ENCODE results near the gene HSPG2. TPM values are rescaled to one million over a fixed set of nuclear protein-coding genes. Genes with fewer than 3 reads are reported as not detected.
A peak's percentile ranks its signal among the peaks of the same experiment; 100 is the strongest.
"Not testable (repeated sequence)": the region's sequence is repeated elsewhere in the genome, so short reads cannot be mapped to it uniquely, and the experiment has no call there.

The HSPG2 gene
- total and polyA plus RNA-seq, 2 experiments from 2014 or later: 72.4 to 81.2 TPM

GRCh38 chr1:21976703-21977239, 39.7 kb upstream of the HSPG2 start, which contains the start of gene CELA3B:
Gene CELA3B, plus strand, starts transcription at chr1:21977022. Its CDS starts 18 bp downstream, at chr1:21977040.
- H3K9me2 ChIP-seq (replicated peaks; ENCODE audit: insufficient read depth); H3K4me3 ChIP-seq; H3K36me3 ChIP-seq (replicated peaks; ENCODE audit: insufficient read depth, low read depth); H3K79me2 ChIP-seq; H2AFZ ChIP-seq; H3K27ac ChIP-seq; H3K9me3 ChIP-seq (ENCODE audit: low read depth); DNase-seq (ENCODE audit: low spot score); H3K4me1 ChIP-seq (ENCODE audit: insufficient read depth); H3K27me3 ChIP-seq; H3K4me2 ChIP-seq; H4K20me1 ChIP-seq (ENCODE audit: insufficient read depth, poor library complexity, severe bottlenecking): not testable (repeated sequence)
- WGBS (ENCODE audit: low lambda C conversion rate, missing lambda C conversion rate): 92% methylated on average over 9 of the region's 9 CpGs

DNA sequence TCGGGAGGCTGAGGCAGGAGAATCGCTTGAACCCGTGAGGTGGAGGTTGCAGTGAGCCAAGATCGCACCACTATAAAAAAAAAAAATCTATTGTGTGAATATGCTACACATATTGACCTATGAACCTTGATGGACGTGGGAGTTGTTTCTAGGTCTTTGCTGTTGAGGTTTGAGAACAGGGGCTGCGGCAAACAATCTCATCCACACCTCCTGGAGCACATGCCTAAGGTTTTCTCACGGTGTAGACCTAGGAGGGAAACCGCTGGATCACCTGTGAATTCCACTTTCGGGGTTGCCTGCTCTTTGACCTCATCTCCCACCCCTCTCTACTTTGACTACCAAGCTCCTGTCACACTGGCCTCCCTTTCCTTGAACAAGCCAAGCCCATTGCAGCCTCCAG, 38.2 kb upstream of the HSPG2 start:
- WGBS (ENCODE audit: low lambda C conversion rate, missing lambda C conversion rate): 88% methylated on average over 8 of the region's 9 CpGs
- not testable (repeated sequence) for H3K9me2 ChIP-seq (replicated peaks; ENCODE audit: insufficient read depth); H2AFZ ChIP-seq; H3K79me2 ChIP-seq; H3K27me3 ChIP-seq; H3K27ac ChIP-seq; H3K4me1 ChIP-seq (ENCODE audit: insufficient read depth); H3K4me3 ChIP-seq; H3K4me2 ChIP-seq; DNase-seq (ENCODE audit: low spot score); H3K9me3 ChIP-seq (ENCODE audit: low read depth); H3K36me3 ChIP-seq (replicated peaks; ENCODE audit: insufficient read depth, low read depth); H4K20me1 ChIP-seq (ENCODE audit: insufficient read depth, poor library complexity, severe bottlenecking)

GRCh38 chr1:21974699-21975098, 37.6 kb upstream of the HSPG2 start:
- 33% methylated on average over 6 of the region's 6 CpGs for WGBS (ENCODE audit: low lambda C conversion rate, missing lambda C conversion rate)
- not testable (repeated sequence) for H4K20me1 ChIP-seq (ENCODE audit: insufficient read depth, poor library complexity, severe bottlenecking); DNase-seq (ENCODE audit: low spot score); H3K27me3 ChIP-seq; H3K4me3 ChIP-seq; H3K79me2 ChIP-seq; H3K9me3 ChIP-seq (ENCODE audit: low read depth); H3K27ac ChIP-seq; H3K4me1 ChIP-seq (ENCODE audit: insufficient read depth); H3K36me3 ChIP-seq (replicated peaks; ENCODE audit: insufficient read depth, low read depth); H3K9me2 ChIP-seq (replicated peaks; ENCODE audit: insufficient read depth); H3K4me2 ChIP-seq; H2AFZ ChIP-seq

DNA sequence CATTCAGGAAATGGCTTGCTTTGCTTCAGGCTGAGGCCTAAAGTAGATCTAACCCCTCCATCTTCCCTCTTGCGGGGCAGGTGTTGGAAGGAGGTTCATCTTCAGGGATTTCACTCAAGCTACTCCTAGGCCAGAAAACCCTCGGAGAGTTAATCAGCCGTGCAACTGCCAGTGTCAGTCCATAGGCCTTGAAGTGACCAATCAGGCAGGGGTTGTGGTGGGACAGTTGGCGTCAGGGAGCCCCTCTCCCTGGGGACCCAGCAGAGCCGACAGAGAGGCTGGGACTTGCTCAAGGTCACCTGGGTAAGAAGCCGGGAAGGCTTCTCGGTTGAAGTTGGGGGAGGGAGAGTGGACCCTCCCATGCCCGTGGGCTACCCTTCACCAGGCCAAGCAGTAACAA, 36.8 kb upstream of the HSPG2 start:
- not testable (repeated sequence) for H3K4me1 ChIP-seq (ENCODE audit: insufficient read depth); H3K9me2 ChIP-seq (replicated peaks; ENCODE audit: insufficient read depth); H4K20me1 ChIP-seq (ENCODE audit: insufficient read depth, poor library complexity, severe bottlenecking); DNase-seq (ENCODE audit: low spot score); H3K4me2 ChIP-seq; H3K36me3 ChIP-seq (replicated peaks; ENCODE audit: insufficient read depth, low read depth); H3K4me3 ChIP-seq; H3K79me2 ChIP-seq; H3K27me3 ChIP-seq; H2AFZ ChIP-seq; H3K9me3 ChIP-seq (ENCODE audit: low read depth)
- peak overlapping the region; percentile 90 for H3K27ac ChIP-seq
- WGBS (ENCODE audit: low lambda C conversion rate, missing lambda C conversion rate): 71% methylated on average over 8 of the region's 8 CpGs

- H3K27ac ChIP-seq: peak overlapping the region; percentile 90
These were observed 35.9 kb upstream of the HSPG2 start for GRCh38 chr1:21972973-21973441.

GRCh38 chr1:21970523-21970922, 33.4 kb upstream of the HSPG2 start:
- H3K9me2 ChIP-seq (replicated peaks; ENCODE audit: insufficient read depth); H2AFZ ChIP-seq; H3K36me3 ChIP-seq (replicated peaks; ENCODE audit: insufficient read depth, low read depth); H3K4me1 ChIP-seq (ENCODE audit: insufficient read depth); H3K27ac ChIP-seq; H3K79me2 ChIP-seq; H3K27me3 ChIP-seq; H3K9me3 ChIP-seq (ENCODE audit: low read depth); DNase-seq (ENCODE audit: low spot score); H4K20me1 ChIP-seq (ENCODE audit: insufficient read depth, poor library complexity, severe bottlenecking); H3K4me3 ChIP-seq; H3K4me2 ChIP-seq: not testable (repeated sequence)
- 57% methylated on average over 4 of the region's 4 CpGs for WGBS (ENCODE audit: low lambda C conversion rate, missing lambda C conversion rate)

More at GRCh38 chr1:21972973-21973441, 35.9 kb upstream of the HSPG2 start:
- H3K4me3 ChIP-seq; H4K20me1 ChIP-seq (ENCODE audit: insufficient read depth, poor library complexity, severe bottlenecking); H3K79me2 ChIP-seq; H2AFZ ChIP-seq; DNase-seq (ENCODE audit: low spot score); H3K36me3 ChIP-seq (replicated peaks; ENCODE audit: insufficient read depth, low read depth); H3K27me3 ChIP-seq; H3K9me3 ChIP-seq (ENCODE audit: low read depth); H3K4me1 ChIP-seq (ENCODE audit: insufficient read depth); H3K9me2 ChIP-seq (replicated peaks; ENCODE audit: insufficient read depth): not testable (repeated sequence)
- H3K4me2 ChIP-seq: peak overlapping the region; percentile 5
- WGBS (ENCODE audit: low lambda C conversion rate, missing lambda C conversion rate): 46% methylated on average over 2 of the region's 2 CpGs

DNA sequence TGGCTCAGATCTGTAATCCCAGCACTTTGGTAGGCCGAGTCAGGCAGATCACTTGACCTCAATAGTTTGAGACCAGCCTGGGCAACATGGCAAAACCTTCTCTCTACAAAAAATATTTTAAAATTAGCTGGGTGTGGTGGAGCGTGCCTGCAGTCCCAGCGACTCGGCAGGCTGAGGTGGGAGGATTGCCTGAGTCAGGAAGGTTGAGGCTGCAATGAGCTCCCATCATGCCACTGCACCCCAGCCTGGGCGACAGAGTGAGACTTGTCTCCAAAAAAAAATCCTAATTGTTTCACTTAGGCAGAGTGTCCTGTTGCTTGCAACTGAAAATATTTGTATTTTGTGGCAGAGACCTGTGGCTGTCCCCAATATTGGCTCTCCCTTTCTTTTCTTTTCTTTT, 32.0 kb upstream of the HSPG2 start:
- WGBS (ENCODE audit: low lambda C conversion rate, missing lambda C conversion rate): 94% methylated on average over 5 of the region's 5 CpGs
- H3K79me2 ChIP-seq; DNase-seq (ENCODE audit: low spot score); H3K4me1 ChIP-seq (ENCODE audit: insufficient read depth); H2AFZ ChIP-seq; H3K36me3 ChIP-seq (replicated peaks; ENCODE audit: insufficient read depth, low read depth); H3K4me3 ChIP-seq; H3K4me2 ChIP-seq; H3K27me3 ChIP-seq; H3K9me3 ChIP-seq (ENCODE audit: low read depth); H4K20me1 ChIP-seq (ENCODE audit: insufficient read depth, poor library complexity, severe bottlenecking); H3K9me2 ChIP-seq (replicated peaks; ENCODE audit: insufficient read depth); H3K27ac ChIP-seq: not testable (repeated sequence)

DNA sequence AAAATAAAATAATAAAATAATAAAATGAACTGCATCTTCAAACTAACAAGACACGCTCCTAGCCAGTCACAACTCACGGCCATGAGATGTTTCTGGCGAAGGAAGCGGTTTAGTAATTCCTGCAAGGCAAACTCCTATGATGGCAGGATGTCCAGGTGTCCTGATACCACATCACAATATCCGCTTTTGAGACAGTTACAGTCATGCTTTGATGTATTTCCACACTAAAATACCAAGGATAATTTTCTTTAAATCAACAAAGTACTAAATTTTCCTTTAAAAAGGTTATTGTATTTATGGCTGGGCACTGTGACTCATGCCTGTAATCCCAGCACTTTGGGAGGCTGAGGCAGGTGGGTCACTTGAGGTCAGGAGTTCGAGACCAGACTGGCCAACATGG, 30.1 kb upstream of the HSPG2 start:
- not testable (repeated sequence) for H3K4me3 ChIP-seq, H2AFZ ChIP-seq
- 92% methylated on average over 5 of the region's 6 CpGs for WGBS (ENCODE audit: low lambda C conversion rate, missing lambda C conversion rate)

More for the DNA sequence above, 30.1 kb upstream of the HSPG2 start:
- H3K9me2 ChIP-seq (replicated peaks; ENCODE audit: insufficient read depth); H3K27ac ChIP-seq; H4K20me1 ChIP-seq (ENCODE audit: insufficient read depth, poor library complexity, severe bottlenecking); H3K4me1 ChIP-seq (ENCODE audit: insufficient read depth); H3K9me3 ChIP-seq (ENCODE audit: low read depth); H3K4me2 ChIP-seq; DNase-seq (ENCODE audit: low spot score); H3K79me2 ChIP-seq; H3K36me3 ChIP-seq (replicated peaks; ENCODE audit: insufficient read depth, low read depth); H3K27me3 ChIP-seq: not testable (repeated sequence)
